Activated CD4-positive, alpha-beta T cell treated with anti-CD3 and anti-CD28 coated beads for 36 hours (primary cell): ENCODE measurements around the gene KLHDC7A. TPM values are rescaled to one million over a fixed set of nuclear protein-coding genes. Genes with fewer than 3 reads are reported as not detected.
"Not testable (repeated sequence)": the region's sequence is repeated elsewhere in the genome, so short reads cannot be mapped to it uniquely, and the experiment has no call there.

Source experiments
- ATAC-seq: fragments of 200-7000 bp; cut with Tn5 transposase; one replicate; pipeline ENCODE4 v1.10.0; 2021; ENCODE audit warnings: mild to moderate bottlenecking, moderate library complexity
- CTCF ChIA-PET: fragments of 350-600 bp; sonication (Branson Sonifier 250); formaldehyde crosslinking; loops from one replicate; lab custom pipeline; 2021; ENCODE audit warnings: antibody characterized with exemption; lab: Charles Lee
- POLR2A ChIA-PET: fragments of 350-600 bp; sonication (Branson Sonifier 250); formaldehyde crosslinking; loops from one replicate; lab custom pipeline; 2021; ENCODE audit warnings: antibody characterized with exemption, inconsistent platforms; lab: Charles Lee
- DNase-seq: peaks from one replicate; pipeline ENCODE4 v3.0.0-alpha.2; 2020
- H3K27ac Mint-ChIP-seq: one replicate; pipeline ENCODE4 v1.8.0; 2021; ENCODE audit warnings: mixed read lengths
- H3K27me3 Mint-ChIP-seq: one replicate; pipeline ENCODE4 v1.8.0; 2021; ENCODE audit warnings: mixed read lengths
- H3K36me3 Mint-ChIP-seq: one replicate; pipeline ENCODE4 v1.8.0; 2021; ENCODE audit warnings: low read depth, mixed read lengths
- H3K4me1 Mint-ChIP-seq: one replicate; pipeline ENCODE4 v1.8.0; 2021; ENCODE audit warnings: mixed read lengths
- H3K4me3 Mint-ChIP-seq: one replicate; pipeline ENCODE4 v1.8.0; 2021; ENCODE audit warnings: mild to moderate bottlenecking, moderate library complexity, mixed read lengths
- H3K9me3 Mint-ChIP-seq: one replicate; pipeline ENCODE4 v1.8.0; 2021; ENCODE audit warnings: low read depth, mixed read lengths
- intact Hi-C, 2 experiments: fragments of 100-400 bp; cut with DNase I in 1 of 2; cut with micrococcal nuclease in 1 of 2; formaldehyde crosslinking; loops; one replicate each; pipeline versions ENCODE4 v1.14.2 to v1.15.1; 2022 to 2024; cut with DNase I, micrococcal nuclease
- total RNA-seq, 2 experiments: library from RNA; stranded (reverse); gene quantifications; one replicate each; pipeline ENCODE4 v1.2.3, GENCODE V29; 2021

KLHDC7A gene
- total RNA-seq, 2 experiments from 2014 or later: not detected

DNA sequence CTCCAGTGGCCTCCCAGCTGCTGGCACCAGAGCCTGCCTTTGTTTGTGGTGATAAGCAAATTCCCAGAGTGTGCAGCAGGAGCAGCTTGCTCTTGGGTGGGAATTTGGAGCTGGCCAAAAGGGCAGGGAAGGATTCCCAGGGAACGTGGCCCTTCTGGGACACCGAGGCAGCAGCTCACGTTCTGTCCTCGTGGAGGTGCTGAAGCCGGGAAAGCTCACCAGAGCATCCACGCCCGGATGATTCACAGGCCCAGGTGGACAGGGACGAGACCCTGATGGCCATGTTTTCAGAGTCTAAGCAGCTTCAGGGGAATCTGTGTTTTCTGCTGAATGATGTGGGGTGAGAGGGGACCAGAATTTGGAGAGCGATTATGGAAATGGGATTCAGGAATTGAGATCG, 19.1 kb upstream of the KLHDC7A start:
- Mint-ChIP-seq H3K9me3 (no peaks in the 10 kb centered on the region), H3K27me3 (peaks cover 24% of the 10 kb centered on the region), H3K4me3 (no peak overlapping the region), H3K36me3 (no peaks in the 10 kb centered on the region), H3K27ac (no peak overlapping the region), H3K4me1 (no peaks in the 10 kb centered on the region)
- DNase-seq (no peak), ATAC-seq (no peak)
- POLR2A ChIA-PET: no interaction called here
- intact Hi-C loops: no loop called here
- CTCF ChIA-PET: interaction anchor here (0.8 kb wide), 1 partner anchor 9 kb away, joined by 3 read pairs; no protein-coding TSS in a partner anchor

DNA sequence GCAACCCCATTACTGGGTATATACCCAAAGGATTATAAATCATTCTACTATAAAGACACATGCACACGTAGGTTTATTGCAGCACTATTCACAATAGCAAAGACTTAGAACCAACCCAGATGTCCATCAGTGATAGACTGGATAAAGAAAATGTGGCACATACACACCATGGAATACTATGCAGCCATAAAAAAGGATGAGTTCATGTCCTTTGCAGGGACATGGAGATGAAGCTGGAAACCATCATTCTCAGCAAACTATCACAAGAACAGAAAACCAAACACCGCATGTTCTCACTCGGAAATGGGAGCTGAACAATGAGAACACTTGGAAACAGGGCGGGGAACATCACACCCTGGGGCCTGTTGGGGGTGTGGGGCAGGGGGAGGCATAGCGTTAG, 18.2 kb upstream of the KLHDC7A start:
- DNase-seq, H3K9me3 Mint-ChIP-seq, H3K27ac Mint-ChIP-seq, H3K4me1 Mint-ChIP-seq, CTCF ChIA-PET, ATAC-seq, H3K36me3 Mint-ChIP-seq, H3K4me3 Mint-ChIP-seq, POLR2A ChIA-PET, intact Hi-C loops: not testable (repeated sequence)
- peaks cover 22% of the 10 kb centered on the region for H3K27me3 Mint-ChIP-seq

DNA sequence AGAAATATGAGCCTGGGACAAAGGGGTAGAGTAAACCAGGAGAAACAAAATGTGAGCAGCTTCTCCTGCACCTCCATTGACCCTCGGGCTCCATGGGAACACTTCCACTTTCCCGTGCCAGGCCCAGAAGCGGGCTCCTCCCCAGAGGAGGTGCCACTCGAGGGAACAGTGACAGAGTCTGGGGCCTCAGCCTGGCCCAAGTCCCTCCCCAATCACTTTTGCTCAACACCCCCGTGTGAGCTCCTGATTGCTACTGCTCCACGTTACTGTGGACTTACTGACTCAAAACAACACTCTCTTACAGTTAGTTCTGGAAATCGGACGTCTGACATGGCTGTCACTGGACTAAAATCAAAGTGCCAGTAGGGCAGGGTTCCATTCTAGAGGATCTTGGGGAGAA, 17.7 kb upstream of the KLHDC7A start:
- DNase-seq (no peak), ATAC-seq (no peak)
- Mint-ChIP-seq H3K9me3 (no peaks in the 10 kb centered on the region), H3K36me3 (no peaks in the 10 kb centered on the region), H3K27ac (no peak overlapping the region), H3K27me3 (peaks cover 21% of the 10 kb centered on the region), H3K4me3 (no peak overlapping the region), H3K4me1 (no peaks in the 10 kb centered on the region)
- ChIA-PET POLR2A (no interaction called here), CTCF (no interaction called here)
- intact Hi-C loops: no loop called here

DNA sequence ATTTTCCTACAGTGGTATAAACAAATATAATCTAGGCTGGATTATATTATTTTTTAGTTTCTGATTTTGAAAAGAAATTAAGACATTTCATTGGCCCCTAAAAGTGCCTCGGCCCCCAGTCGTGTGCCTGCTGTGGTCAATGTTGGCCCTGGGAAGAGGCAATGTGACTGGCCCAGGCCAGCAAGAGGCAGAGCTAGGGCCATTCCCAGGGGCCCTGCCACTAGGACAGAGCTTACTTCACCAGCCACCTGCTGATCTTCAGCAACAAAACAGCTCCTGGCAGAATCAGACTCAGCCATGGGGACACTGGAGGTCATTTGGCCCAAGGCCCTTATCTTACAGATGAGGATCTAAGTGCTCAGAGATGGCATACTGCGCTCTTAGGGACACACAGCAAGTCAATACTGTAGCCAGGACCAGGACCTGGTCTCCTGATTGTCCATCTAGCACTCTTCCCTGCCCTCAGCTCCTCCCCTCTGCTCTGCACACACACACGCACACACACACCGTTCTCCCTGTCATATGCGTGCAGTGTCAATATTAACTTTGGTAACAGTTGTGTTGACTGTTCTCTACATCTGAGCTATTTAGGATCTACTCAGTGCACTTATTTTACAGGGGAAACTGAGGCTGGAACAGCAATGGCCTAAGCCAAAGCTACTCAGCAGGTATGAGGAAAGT, 16.6 kb upstream of the KLHDC7A start:
- Mint-ChIP-seq H3K9me3 (no peaks in the 10 kb centered on the region), H3K36me3 (no peaks in the 10 kb centered on the region), H3K27ac (no peak overlapping the region), H3K27me3 (peaks cover 19% of the 10 kb centered on the region), H3K4me3 (no peak overlapping the region), H3K4me1 (no peaks in the 10 kb centered on the region)
- no peak for ATAC-seq
- intact Hi-C loops: no loop called here
- POLR2A ChIA-PET: interaction anchor here (0.7 kb wide), 1 partner anchor 15 kb away, joined by 4 read pairs; no protein-coding TSS in a partner anchor
- CTCF ChIA-PET: interaction anchor here (0.6 kb wide), 2 partner anchors 223 to 298 kb away, joined by 3 read pairs; no protein-coding TSS in a partner anchor
- DNase-seq: no peak

DNA sequence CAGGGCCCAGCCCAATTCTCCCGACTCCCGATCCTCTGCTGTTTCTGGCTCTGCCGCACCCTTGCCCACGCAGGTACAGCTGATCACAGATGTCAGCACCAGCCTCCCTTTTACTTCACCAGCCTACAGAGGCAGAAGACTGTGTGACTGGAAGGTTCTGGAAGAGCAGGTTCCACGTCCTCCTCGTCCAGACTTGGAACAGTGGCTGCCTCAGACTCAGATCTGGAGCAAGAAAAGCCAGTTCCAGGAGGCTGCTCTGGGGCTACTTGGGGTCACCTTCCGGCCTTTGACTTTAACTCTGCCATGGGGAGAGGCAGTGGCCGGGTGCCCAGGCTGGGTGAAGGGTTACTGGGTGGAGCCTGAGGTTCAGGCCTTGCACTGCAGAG, 16.1 kb upstream of the KLHDC7A start:
- no peaks in the 10 kb centered on the region for H3K4me1 Mint-ChIP-seq
- intact Hi-C loops: no loop called here
- peaks cover 14% of the 10 kb centered on the region for H3K27me3 Mint-ChIP-seq
- ATAC-seq (no peak), DNase-seq (no peak)
- no peak overlapping the region for H3K4me3 Mint-ChIP-seq
- H3K27ac Mint-ChIP-seq: no peak overlapping the region
- CTCF ChIA-PET: interaction anchor here (0.6 kb wide), 1 partner anchor 298 kb away, joined by 3 read pairs; no protein-coding TSS in a partner anchor
- no peaks in the 10 kb centered on the region for H3K9me3 Mint-ChIP-seq
- POLR2A ChIA-PET: no interaction called here
- H3K36me3 Mint-ChIP-seq: no peaks in the 10 kb centered on the region

DNA sequence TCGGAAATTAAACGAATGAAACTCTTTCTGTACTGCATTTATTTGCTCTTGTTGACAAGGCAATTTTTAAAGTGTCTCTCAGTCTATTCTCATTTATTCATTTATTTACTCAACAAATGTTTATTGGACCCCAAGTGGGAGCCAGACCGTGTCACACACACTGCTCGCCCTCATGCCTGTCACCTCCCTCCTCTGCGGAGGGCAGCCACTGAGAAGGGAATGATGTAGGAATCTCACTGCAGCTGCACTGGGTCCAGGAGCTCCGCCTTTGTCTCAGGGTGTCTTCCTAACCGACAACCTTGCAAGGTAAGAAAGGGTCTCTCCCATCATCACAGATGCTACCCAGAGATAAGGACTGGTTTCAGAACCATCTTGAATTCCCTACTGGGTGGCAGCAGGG, 14.1 kb upstream of the KLHDC7A start:
- DNase-seq: no peak
- Mint-ChIP-seq H3K4me3 (no peak overlapping the region), H3K9me3 (no peaks in the 10 kb centered on the region), H3K27ac (no peak overlapping the region), H3K36me3 (no peaks in the 10 kb centered on the region), H3K4me1 (no peaks in the 10 kb centered on the region), H3K27me3 (peaks cover 11% of the 10 kb centered on the region)
- ATAC-seq: no peak
- POLR2A ChIA-PET: no interaction called here
- intact Hi-C loops: no loop called here
- CTCF ChIA-PET: interaction anchor here (0.6 kb wide), 1 partner anchor 119 kb away, joined by 3 read pairs; no protein-coding TSS in a partner anchor

DNA sequence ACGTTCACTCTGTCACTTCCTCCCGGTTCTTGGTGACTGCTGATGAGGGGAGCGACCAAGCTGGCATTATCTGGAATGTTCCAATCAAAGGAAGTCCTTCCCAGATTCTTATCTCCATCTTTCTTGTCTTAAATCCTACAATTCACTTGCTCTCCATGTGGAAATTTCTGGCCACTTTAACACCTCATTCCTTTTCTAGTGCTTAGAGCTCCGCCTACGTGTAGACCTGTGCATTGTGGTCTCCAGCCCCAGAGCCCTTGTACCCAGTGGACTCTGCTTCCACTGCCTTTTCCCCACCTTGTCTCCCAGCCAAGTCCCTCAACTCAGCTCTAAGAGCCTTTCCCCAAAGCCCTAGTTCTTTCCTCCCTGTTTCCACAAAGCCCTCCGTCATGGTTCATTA, 12.2 kb upstream of the KLHDC7A start:
- ChIA-PET POLR2A (no interaction called here), CTCF (no interaction called here)
- intact Hi-C loops: no loop called here
- no peaks in the 10 kb centered on the region for H3K9me3 Mint-ChIP-seq
- H3K4me1 Mint-ChIP-seq: no peaks in the 10 kb centered on the region
- H3K27ac Mint-ChIP-seq: no peak overlapping the region
- no peaks in the 10 kb centered on the region for H3K36me3 Mint-ChIP-seq
- no peak for ATAC-seq
- DNase-seq: no peak
- H3K4me3 Mint-ChIP-seq: no peak overlapping the region
- H3K27me3 Mint-ChIP-seq: peaks cover 6% of the 10 kb centered on the region

DNA sequence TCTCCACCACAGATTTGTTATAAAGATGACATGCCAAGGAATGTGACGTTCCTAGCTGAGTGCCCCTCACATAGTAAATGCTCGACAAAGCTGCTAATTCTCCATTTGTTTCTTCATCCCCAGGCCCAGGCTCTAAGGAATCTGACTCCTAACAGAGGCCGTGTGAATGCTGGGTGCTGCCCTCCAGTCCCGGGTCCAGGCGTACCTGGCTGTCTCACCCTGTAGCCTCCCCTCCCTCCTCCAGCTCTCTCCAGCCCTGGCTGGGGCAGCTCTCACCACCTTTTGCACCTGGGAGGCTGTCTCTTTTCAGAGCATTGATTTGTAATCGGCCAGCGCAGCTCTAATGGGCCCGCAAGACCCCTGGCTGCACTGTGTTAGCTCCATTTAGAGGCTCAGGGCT, 11.2 kb upstream of the KLHDC7A start:
- ChIA-PET POLR2A (no interaction called here), CTCF (no interaction called here)
- intact Hi-C loops: no loop called here
- Mint-ChIP-seq H3K27me3 (peaks cover 6% of the 10 kb centered on the region), H3K4me3 (no peak overlapping the region), H3K4me1 (no peaks in the 10 kb centered on the region), H3K9me3 (no peaks in the 10 kb centered on the region), H3K36me3 (no peaks in the 10 kb centered on the region), H3K27ac (no peak overlapping the region)
- ATAC-seq (no peak), DNase-seq (no peak)

DNA sequence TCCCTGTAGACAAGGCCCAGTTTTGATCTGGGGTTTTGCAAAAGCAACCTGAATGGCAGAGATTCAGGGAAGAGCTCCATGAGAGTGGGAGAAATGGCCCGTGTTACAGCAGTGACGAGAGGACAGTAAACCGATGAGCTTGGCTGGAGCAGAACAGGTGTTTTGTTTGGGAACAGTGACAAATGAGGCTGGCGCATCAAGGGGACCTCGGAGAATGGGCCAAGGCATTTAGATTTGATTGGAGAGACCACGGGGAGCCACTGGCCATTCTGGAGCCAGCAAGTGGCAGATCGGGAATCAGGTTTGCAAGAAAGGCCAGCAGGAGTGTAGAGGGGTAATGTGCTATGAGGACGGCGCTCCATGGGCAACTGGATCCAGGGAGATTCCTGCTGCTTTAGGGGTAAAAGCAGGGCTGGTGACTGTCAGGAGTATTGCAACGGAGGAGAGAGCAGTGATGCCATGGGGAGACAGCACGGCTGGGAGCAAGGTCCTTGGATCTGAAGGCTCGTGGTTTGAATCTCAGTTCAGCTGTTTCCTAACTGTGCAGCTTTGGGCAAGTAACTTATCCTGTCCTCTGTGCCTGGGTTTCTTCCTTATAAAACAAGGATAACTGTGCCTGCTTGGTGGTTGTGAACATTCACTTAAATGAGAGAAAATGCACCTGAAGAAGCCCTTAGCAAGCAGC, 9.9 kb upstream of the KLHDC7A start:
- no peak overlapping the region for H3K4me3 Mint-ChIP-seq
- ChIA-PET POLR2A (no interaction called here), CTCF (interaction anchor here (0.6 to 1.3 kb wide), 3 partner anchors 9 to 112 kb away, joined by 3 to 4 read pairs (median 3); no protein-coding TSS in a partner anchor)
- H3K27ac Mint-ChIP-seq: no peak overlapping the region
- DNase-seq: no peak
- no peaks in the 10 kb centered on the region for H3K36me3 Mint-ChIP-seq
- ATAC-seq: no peak
- intact Hi-C loops: no loop called here
- peaks cover 9% of the 10 kb centered on the region for H3K27me3 Mint-ChIP-seq
- no peaks in the 10 kb centered on the region for H3K4me1 Mint-ChIP-seq
- H3K9me3 Mint-ChIP-seq: no peaks in the 10 kb centered on the region

DNA sequence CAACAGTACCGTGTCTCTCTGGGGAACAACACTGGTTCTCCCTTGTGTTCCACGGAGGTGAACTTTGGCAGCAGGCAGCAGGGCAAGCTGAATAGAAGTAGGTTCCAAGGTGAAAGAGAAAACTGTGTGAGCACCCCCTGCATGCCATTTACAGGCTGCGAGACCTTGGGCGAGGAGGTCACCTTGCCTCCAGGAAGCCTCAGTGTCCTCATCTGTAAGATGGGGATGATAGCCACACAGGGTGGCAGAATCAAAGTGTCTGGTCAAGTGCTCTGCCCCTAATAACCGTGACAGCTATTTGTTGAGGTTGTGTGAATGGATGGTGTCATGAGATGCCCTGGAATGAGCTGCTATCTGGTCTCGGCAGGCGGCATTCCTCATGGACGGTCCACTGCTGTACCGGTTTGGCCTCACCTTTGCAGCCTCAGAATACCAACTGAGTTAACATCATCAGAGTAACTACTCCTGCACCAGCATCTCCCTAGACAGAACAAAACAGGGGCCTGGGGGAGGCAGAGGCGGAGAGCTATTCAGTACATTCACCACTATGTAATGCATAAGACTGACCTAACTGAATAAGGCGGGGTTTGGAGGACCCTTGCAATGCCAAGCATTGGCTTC, 7.4 kb upstream of the KLHDC7A start:
- POLR2A ChIA-PET: no interaction called here
- CTCF ChIA-PET: no interaction called here
- Mint-ChIP-seq H3K27me3 (peaks cover 10% of the 10 kb centered on the region), H3K4me1 (no peaks in the 10 kb centered on the region), H3K27ac (no peak overlapping the region), H3K36me3 (no peaks in the 10 kb centered on the region), H3K4me3 (no peak overlapping the region), H3K9me3 (no peaks in the 10 kb centered on the region)
- intact Hi-C loops: no loop called here
- DNase-seq: no peak
- ATAC-seq: no peak

DNA sequence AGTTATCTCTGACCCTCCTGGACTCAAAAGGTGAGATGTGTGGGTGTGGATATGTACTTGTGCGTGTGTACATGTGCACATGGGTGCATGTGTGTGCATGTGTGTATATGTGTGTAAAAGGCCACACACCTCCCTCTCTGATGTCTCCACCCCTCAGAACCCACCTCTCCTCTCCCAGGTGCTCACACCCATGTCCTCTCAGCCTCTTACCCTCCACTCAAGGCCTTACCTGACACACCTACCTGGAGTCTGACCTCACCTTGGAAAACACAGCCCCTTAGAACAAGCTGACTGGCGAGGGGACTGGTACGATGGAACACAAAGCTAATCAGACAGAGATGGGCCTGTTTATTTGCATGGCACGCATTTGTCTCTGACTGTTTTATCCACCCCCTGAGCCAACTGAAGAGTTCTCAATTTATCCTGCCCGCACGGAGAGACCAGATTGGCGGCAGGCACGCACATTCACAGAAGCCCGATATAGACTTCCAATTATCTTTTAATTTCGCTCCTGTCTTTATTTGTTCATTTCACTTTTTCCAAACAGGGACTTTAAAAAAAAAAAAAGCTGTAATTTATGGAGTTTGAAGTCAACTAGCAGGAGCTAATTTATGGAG, 6.1 kb upstream of the KLHDC7A start:
- CTCF ChIA-PET: interaction anchor here (0.8 kb wide), 1 partner anchor 360 kb away, joined by 3 read pairs; no protein-coding TSS in a partner anchor
- DNase-seq (no peak), ATAC-seq (no peak)
- Mint-ChIP-seq H3K9me3 (no peaks in the 10 kb centered on the region), H3K4me1 (no peaks in the 10 kb centered on the region), H3K27me3 (peaks cover 9% of the 10 kb centered on the region), H3K27ac (no peak overlapping the region), H3K36me3 (no peaks in the 10 kb centered on the region), H3K4me3 (no peak overlapping the region)
- intact Hi-C loops: no loop called here
- POLR2A ChIA-PET: no interaction called here
